Nephron (organoid): ENCODE data around the gene MITF.

ENCODE experiments used
- H3K27ac Mint-ChIP-seq, 3 experiments: 2 replicates each; pipeline ENCODE4 v1.8.0; 2020; ENCODE audit warnings: mixed read lengths in 3 of 3, mild to moderate bottlenecking in 2 of 3, moderate library complexity in 1 of 3
- H3K27me3 Mint-ChIP-seq: 2 replicates; pipeline ENCODE4 v1.8.0; 2021; ENCODE audit warnings: low read depth, mild to moderate bottlenecking, moderate library complexity, mixed read lengths
- H3K36me3 Mint-ChIP-seq: 2 replicates; pipeline ENCODE4 v1.8.0; 2020; ENCODE audit warnings: low read depth, mixed read lengths
- H3K4me1 Mint-ChIP-seq: 2 replicates; pipeline ENCODE4 v1.8.0; 2020; ENCODE audit warnings: mixed read lengths
- H3K4me3 Mint-ChIP-seq, 3 experiments: 2 replicates each; pipeline ENCODE4 v1.8.0; 2020; ENCODE audit warnings: mild to moderate bottlenecking in 3 of 3, mixed read lengths in 3 of 3, moderate library complexity in 2 of 3
- H3K9me3 Mint-ChIP-seq: 2 replicates; pipeline ENCODE4 v1.8.0; 2020; ENCODE audit warnings: mixed read lengths
- TF ChIP-seq, protein P1 (sequence below), 3 experiments: fragments of 200-600 bp; sonication (generic); IDR thresholded peaks; one replicate each; pipeline ENCODE4 v1.5.0; 2021; ENCODE audit warnings: antibody characterized with exemption in 3 of 3; ENCODE audit not compliant: unreplicated experiment in 3 of 3

MITF gene

DNA sequence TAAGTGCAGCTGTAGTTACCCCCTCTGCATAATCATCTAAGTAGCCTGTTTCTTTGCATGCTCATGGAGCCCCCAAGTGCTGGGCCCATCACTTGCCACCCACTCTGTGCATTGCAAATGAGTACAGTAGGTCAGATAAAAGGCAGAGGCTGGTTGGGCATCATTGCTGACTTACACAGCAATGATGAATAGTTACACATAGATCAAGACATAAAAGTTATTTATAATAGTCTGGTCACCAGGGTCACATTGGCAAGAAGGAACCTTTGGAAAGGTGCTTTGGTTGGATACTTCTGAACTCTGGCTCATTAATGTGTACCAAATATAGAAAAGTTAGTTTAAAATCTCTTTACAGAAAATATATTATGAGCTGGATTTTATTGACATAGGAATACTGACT lies 111.6 kb downstream of the MITF start:
- H3K27ac Mint-ChIP-seq = no peak overlapping the region
- no peak overlapping the region for H3K4me3 Mint-ChIP-seq
- peaks cover 7% of the 10 kb centered on the region for H3K27me3 Mint-ChIP-seq
- H3K9me3 Mint-ChIP-seq = no peaks in the 10 kb centered on the region
- no peaks in the 10 kb centered on the region for H3K36me3 Mint-ChIP-seq
- peaks cover 6% of the 10 kb centered on the region for H3K4me1 Mint-ChIP-seq
- TF ChIP-seq, protein P1, sequence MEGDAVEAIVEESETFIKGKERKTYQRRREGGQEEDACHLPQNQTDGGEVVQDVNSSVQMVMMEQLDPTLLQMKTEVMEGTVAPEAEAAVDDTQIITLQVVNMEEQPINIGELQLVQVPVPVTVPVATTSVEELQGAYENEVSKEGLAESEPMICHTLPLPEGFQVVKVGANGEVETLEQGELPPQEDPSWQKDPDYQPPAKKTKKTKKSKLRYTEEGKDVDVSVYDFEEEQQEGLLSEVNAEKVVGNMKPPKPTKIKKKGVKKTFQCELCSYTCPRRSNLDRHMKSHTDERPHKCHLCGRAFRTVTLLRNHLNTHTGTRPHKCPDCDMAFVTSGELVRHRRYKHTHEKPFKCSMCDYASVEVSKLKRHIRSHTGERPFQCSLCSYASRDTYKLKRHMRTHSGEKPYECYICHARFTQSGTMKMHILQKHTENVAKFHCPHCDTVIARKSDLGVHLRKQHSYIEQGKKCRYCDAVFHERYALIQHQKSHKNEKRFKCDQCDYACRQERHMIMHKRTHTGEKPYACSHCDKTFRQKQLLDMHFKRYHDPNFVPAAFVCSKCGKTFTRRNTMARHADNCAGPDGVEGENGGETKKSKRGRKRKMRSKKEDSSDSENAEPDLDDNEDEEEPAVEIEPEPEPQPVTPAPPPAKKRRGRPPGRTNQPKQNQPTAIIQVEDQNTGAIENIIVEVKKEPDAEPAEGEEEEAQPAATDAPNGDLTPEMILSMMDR (IDR thresholded peaks at IDR 0.05; ENCODE audit: unreplicated experiment in 3 of 3) = no peak

DNA sequence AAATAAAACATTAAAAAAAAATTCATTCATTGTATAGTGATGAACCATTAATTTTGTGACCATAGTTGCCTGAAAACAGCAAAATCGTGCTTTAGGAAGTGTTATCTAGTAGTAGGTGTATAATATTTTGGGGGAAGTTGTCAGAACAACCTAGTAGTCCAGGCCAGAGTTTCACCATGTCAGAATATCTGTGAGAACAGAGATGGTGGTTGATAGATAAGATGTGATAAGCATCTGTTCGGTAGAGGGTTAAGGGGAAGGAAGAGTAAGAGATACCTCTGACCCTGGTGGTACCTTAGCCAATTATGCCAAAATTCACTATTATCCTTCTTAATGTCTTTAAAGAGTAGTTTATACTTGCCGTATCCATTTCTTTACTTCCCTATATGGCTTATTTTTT lies 113.8 kb downstream of the MITF start:
- TF ChIP-seq, protein P1 (IDR thresholded peaks at IDR 0.05; ENCODE audit: unreplicated experiment in 3 of 3) = no peak
- Mint-ChIP-seq H3K9me3 (no peaks in the 10 kb centered on the region), H3K4me1 (peaks cover 12% of the 10 kb centered on the region), H3K27ac (no peak overlapping the region), H3K36me3 (no peaks in the 10 kb centered on the region), H3K27me3 (peaks cover 7% of the 10 kb centered on the region), H3K4me3 (no peak overlapping the region)

DNA sequence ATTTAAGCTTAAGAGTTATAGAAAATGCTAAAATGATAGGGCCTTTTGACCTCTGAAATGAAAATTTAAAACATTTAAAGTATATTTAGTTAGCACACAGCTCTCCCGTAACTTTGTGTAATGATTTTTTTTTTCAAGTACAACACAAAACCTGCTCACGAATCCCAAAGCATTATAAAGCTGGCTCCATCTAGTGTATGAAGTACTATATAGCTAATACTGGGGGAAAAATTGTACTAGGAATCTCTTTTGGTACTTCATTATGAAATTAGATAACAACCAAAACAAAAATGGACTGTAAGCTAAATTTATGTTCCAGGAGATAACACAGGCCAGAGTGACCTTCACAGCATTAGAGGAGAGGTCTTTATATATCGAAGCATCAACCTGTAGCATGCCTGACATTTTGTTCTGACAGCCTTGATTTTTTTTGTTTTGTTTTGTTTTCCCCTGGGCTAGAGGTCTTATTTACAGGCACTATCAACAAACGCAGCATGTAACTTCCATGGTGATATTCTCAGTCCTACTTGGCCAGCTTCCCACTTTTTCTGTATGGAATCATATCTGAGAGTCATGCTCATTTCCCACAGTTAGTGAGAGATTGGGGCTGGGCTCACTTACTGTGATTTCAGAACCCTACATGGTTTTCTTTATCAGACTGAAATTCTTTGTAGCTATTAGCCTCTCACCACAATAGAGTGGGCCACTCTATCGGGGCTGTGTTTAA lies 116.3 kb downstream of the MITF start:
- Mint-ChIP-seq H3K4me3 (no peak overlapping the region), H3K36me3 (no peaks in the 10 kb centered on the region), H3K27ac (peak overlapping the region; percentile 9 to 56 (median 38)), H3K9me3 (no peaks in the 10 kb centered on the region), H3K27me3 (no peaks in the 10 kb centered on the region), H3K4me1 (peaks cover 12% of the 10 kb centered on the region)
- TF ChIP-seq, protein P1 (IDR thresholded peaks at IDR 0.05; ENCODE audit: unreplicated experiment in 3 of 3) = peak; percentile 47 to 61 (median 49)

DNA sequence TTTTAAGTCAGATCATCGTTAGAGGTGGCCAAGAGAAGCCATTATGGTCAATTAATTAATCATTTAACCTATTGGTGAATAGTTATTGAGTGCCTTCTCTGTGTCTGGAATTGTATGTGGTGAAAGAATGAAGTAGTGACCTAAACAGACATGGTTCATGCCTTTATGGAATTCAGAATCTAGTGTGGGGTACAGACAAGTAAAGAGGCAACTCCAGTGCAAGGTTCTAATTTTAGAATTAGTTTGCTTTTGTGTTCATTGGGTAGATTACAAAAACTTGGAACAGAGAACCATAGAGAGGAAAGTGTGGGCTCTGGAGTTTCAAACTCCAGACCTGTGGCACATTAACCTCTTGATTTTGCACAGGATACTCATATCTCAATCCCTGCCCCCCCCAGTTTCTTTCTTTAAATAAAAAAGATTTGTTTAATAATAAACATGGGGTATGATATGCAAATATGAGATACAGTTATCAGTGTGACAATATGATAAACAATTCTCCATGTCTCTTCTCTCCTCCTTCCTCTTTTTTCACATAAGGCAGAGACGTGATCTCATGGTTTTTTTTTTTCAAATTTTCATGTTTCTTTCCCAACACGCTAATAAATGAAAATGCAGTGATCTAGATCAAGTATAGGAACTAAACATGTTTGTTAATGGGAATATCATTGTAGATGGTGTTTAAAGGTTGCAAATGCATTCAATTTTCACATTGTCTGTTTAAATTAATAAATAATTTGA lies 117.9 kb downstream of the MITF start:
- Mint-ChIP-seq H3K27ac (peak overlapping the region in 2 of 3 experiments; percentile 30 to 56), H3K27me3 (no peaks in the 10 kb centered on the region), H3K4me1 (peaks cover 12% of the 10 kb centered on the region), H3K9me3 (no peaks in the 10 kb centered on the region), H3K36me3 (no peaks in the 10 kb centered on the region), H3K4me3 (no peak overlapping the region)
- TF ChIP-seq, protein P1 (IDR thresholded peaks at IDR 0.05; ENCODE audit: unreplicated experiment in 3 of 3) = no peak

DNA sequence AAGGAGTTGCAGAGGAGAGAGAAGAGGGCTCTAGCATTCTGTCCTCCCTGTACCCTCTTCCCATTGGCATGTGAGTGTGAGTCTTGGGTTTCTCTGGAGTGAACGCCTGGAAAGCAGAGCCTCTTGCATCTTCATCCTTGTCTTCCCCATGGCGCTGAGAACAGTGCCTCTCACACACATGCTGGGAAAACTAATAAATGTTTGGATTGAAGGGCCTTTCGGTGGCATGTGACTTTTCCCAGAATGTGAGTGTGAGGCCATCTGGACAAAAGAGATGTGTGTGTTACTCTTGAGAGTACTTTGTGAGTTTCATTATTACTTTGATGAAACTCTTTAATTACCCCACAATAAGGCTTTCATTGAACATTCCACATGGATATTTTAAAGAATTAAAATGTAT lies 122.3 kb downstream of the MITF start:
- TF ChIP-seq, protein P1 (IDR thresholded peaks at IDR 0.05; ENCODE audit: unreplicated experiment in 3 of 3) = no peak
- peaks cover 18% of the 10 kb centered on the region for H3K4me1 Mint-ChIP-seq
- no peaks in the 10 kb centered on the region for H3K36me3 Mint-ChIP-seq
- no peaks in the 10 kb centered on the region for H3K27me3 Mint-ChIP-seq
- no peak overlapping the region for H3K27ac Mint-ChIP-seq
- H3K9me3 Mint-ChIP-seq = no peaks in the 10 kb centered on the region
- no peak overlapping the region for H3K4me3 Mint-ChIP-seq
